GM23338 (cell line): ENCODE measurements around the gene KLHL26. TPM values are rescaled to one million over a fixed set of nuclear protein-coding genes. Genes with fewer than 3 reads are reported as not detected.

Experiments
- ATAC-seq: fragments of 200-7000 bp; cut with Tn5 transposase; 3 replicates; pipeline ENCODE4 v1.9.1; 2020
- DNase-seq: peaks from one replicate; pipeline ENCODE4 v3.0.0-alpha.2; 2015; ENCODE audit warnings: low spot score
- H2AFZ ChIP-seq: fragments of 200-600 bp; sonication (generic); 2 replicates; pipeline ENCODE4 v1.8.0; 2016; ENCODE audit warnings: antibody characterized with exemption, mild to moderate bottlenecking, moderate library complexity
- H3F3A ChIP-seq: fragments of 200-600 bp; sonication (generic); replicated peaks from 2 replicates; pipeline ENCODE4 v1.8.0; 2017; ENCODE audit warnings: antibody characterized with exemption, mixed run types, low read depth
- H3K27ac ChIP-seq: fragments of 200-600 bp; sonication (generic); 2 replicates; pipeline ENCODE4 v1.6.1; 2016; ENCODE audit warnings: low read depth
- H3K27me3 ChIP-seq: fragments of 200-600 bp; sonication (generic); 2 replicates; pipeline ENCODE4 v1.8.0; 2016; ENCODE audit warnings: mild to moderate bottlenecking, mixed run types, moderate library complexity; ENCODE audit not compliant: insufficient read depth
- H3K36me3 ChIP-seq: fragments of 200-600 bp; sonication (generic); 2 replicates; pipeline ENCODE4 v1.8.0; 2016; ENCODE audit warnings: mild to moderate bottlenecking; ENCODE audit not compliant: insufficient read depth
- H3K4me1 ChIP-seq: fragments of 200-600 bp; sonication (generic); 2 replicates; pipeline ENCODE4 v1.8.0; 2016; ENCODE audit warnings: mild to moderate bottlenecking, moderate library complexity; ENCODE audit not compliant: insufficient read depth
- H3K4me2 ChIP-seq: fragments of 200-600 bp; sonication (generic); 2 replicates; pipeline ENCODE4 v1.7.1; 2017; ENCODE audit warnings: mixed run types
- H3K4me3 ChIP-seq: fragments of 200-600 bp; sonication (generic); 2 replicates; pipeline ENCODE4 v1.6.1; 2016; ENCODE audit warnings: mixed run types
- H3K79me2 ChIP-seq: fragments of 200-600 bp; sonication (generic); replicated peaks from 2 replicates; pipeline ENCODE4 v1.8.0; 2017; ENCODE audit warnings: mild to moderate bottlenecking; ENCODE audit not compliant: insufficient read depth
- H3K9me2 ChIP-seq: fragments of 200-600 bp; sonication (generic); 2 replicates; pipeline ENCODE4 v1.8.0; 2017; ENCODE audit not compliant: insufficient read depth
- H4K20me1 ChIP-seq: fragments of 200-600 bp; sonication (generic); replicated peaks from 2 replicates; pipeline ENCODE4 v1.8.0; 2017; ENCODE audit warnings: mild to moderate bottlenecking; ENCODE audit not compliant: insufficient read depth
- H3K27ac Mint-ChIP-seq: 2 replicates; pipeline ENCODE4 v1.8.0; 2020; ENCODE audit warnings: inconsistent platforms, mild to moderate bottlenecking, moderate library complexity, mixed read lengths
- H3K27me3 Mint-ChIP-seq: 3 replicates; pipeline ENCODE4 v1.8.0; 2022; ENCODE audit warnings: low read depth, mild to moderate bottlenecking, moderate library complexity, mixed read lengths, inconsistent platforms; ENCODE audit not compliant: insufficient read depth, poor library complexity
- H3K36me3 Mint-ChIP-seq: 3 replicates; pipeline ENCODE4 v1.8.0; 2021; ENCODE audit warnings: low read depth, mild to moderate bottlenecking, inconsistent platforms, moderate library complexity, mixed read lengths
- H3K4me1 Mint-ChIP-seq: 3 replicates; pipeline ENCODE4 v1.8.0; 2020; ENCODE audit warnings: mild to moderate bottlenecking, inconsistent platforms, mixed read lengths
- H3K4me3 Mint-ChIP-seq: 3 replicates; pipeline ENCODE4 v1.8.0; 2021; ENCODE audit warnings: moderate library complexity, mild to moderate bottlenecking, inconsistent platforms, mixed read lengths
- H3K9me3 Mint-ChIP-seq: 3 replicates; pipeline ENCODE4 v1.8.0; 2020; ENCODE audit warnings: moderate library complexity, mild to moderate bottlenecking, inconsistent platforms, mixed read lengths
- CREB1 ChIP-seq: fragments of 250-450 bp; sonication (Bioruptor Pico); IDR thresholded peaks from 2 replicates; pipeline ENCODE4 v1.5.0; 2020; ENCODE audit warnings: low read depth, mild to moderate bottlenecking, moderate library complexity
- CTCF ChIP-seq, 2 experiments: fragments of 200-600 bp in 1 of 2; sonication (generic) in 1 of 2; conservative IDR thresholded peaks; 2 replicates each; pipeline versions ENCODE4 v1.5.1 to v1.6.1; 2016 to 2017; ENCODE audit warnings: antibody characterized with exemption in 2 of 2, low read depth in 2 of 2, mild to moderate bottlenecking in 2 of 2, moderate library complexity in 1 of 2
- ETS1 ChIP-seq: IDR thresholded peaks from 2 replicates; pipeline ENCODE4 v1.6.1; 2016; ENCODE audit warnings: antibody characterized with exemption
- EZH2 ChIP-seq: fragments of 200-600 bp; sonication (generic); IDR thresholded peaks from one replicate; pipeline ENCODE4 v1.8.0; 2017; ENCODE audit warnings: antibody characterized with exemption, mild to moderate bottlenecking, low read depth; ENCODE audit not compliant: unreplicated experiment
- EZH2phosphoT487 ChIP-seq: fragments of 200-600 bp; sonication (generic); IDR thresholded peaks from one replicate; pipeline ENCODE4 v1.8.1; 2018; ENCODE audit warnings: antibody characterized with exemption; ENCODE audit not compliant: unreplicated experiment
- JUNB ChIP-seq: IDR thresholded peaks from one replicate; pipeline ENCODE4 v1.6.1; 2016; ENCODE audit warnings: antibody characterized with exemption; ENCODE audit not compliant: unreplicated experiment
- NANOG ChIP-seq: IDR thresholded peaks from 2 replicates; pipeline ENCODE4 v1.6.1; 2016; ENCODE audit warnings: antibody characterized with exemption, borderline replicate concordance
- POLR2AphosphoS5 ChIP-seq: IDR thresholded peaks from 2 replicates; pipeline ENCODE4 v1.6.1; 2016; ENCODE audit warnings: antibody characterized with exemption, low read depth
- REST ChIP-seq: IDR thresholded peaks from one replicate; pipeline ENCODE4 v1.6.1; 2018; ENCODE audit warnings: antibody characterized with exemption; ENCODE audit not compliant: unreplicated experiment
- STAT1 ChIP-seq: IDR thresholded peaks from one replicate; pipeline ENCODE4 v1.6.1; 2016; ENCODE audit warnings: antibody characterized with exemption; ENCODE audit not compliant: unreplicated experiment
- ZNF114 ChIP-seq: fragments of 250-450 bp; sonication (Bioruptor Pico); IDR thresholded peaks from 2 replicates; pipeline ENCODE4 v1.5.0; 2020; ENCODE audit warnings: mild to moderate bottlenecking, moderate library complexity
- ZNF331 ChIP-seq: fragments of 250-450 bp; sonication (Bioruptor Pico); IDR thresholded peaks from 2 replicates; pipeline ENCODE4 v1.5.0; 2020; ENCODE audit warnings: low read depth, mild to moderate bottlenecking, moderate library complexity
- ZNF462 ChIP-seq: fragments of 250-450 bp; sonication (Bioruptor Pico); IDR thresholded peaks from 2 replicates; pipeline ENCODE4 v1.5.0; 2020; ENCODE audit warnings: mild to moderate bottlenecking, moderate library complexity
- polyA plus RNA-seq: library from polyadenylated mRNA; unstranded; fragments of >200 nt; fragmentation: Nextera tagmentation; extraction: Ambion mirVana; gene quantifications from 2 replicates; pipeline ENCODE4 v1.2.1, GENCODE V29; 2016
- total RNA-seq: library from RNA; depleted of rRNA; stranded (reverse); fragments of >200 nt; shearing (Covaris generic); gene quantifications from 2 replicates; pipeline ENCODE4 v1.2.3, GENCODE V29; 2014

The KLHL26 gene
- total and polyA plus RNA-seq, 2 experiments from 2014 or later: 3.6 to 11.2 TPM

- Histone ChIP-seq H3K79me2 (0 out of 2 replicates have a peak, but pooled peaks cover 4% of the 10 kb centered on the region), H3K4me2 (no peak overlapping the region), H3F3A (peaks cover 3% of the 10 kb centered on the region; the same call in 1 of the 2 replicates), H3K27ac (no peak overlapping the region), H4K20me1 (no peaks in the 10 kb centered on the region; the same call in 1 of the 2 replicates), H3K9me2 (0 out of 2 replicates have a peak, but pooled peaks cover 6% of the 10 kb centered on the region), H3K36me3 (no peaks in the 10 kb centered on the region), H2AFZ (no peak overlapping the region), H3K27me3 (no peaks in the 10 kb centered on the region), H3K4me1 (peaks cover 9% of the 10 kb centered on the region; the same call in 1 of the 2 replicates), H3K4me3 (no peak overlapping the region)
- H3K36me3 Mint-ChIP-seq: no peaks in the 10 kb centered on the region; the same call in 2 of the 3 replicates
- no peak overlapping the region; the same call in 1 of the 2 replicates for H3K27ac Mint-ChIP-seq
- H3K4me3 Mint-ChIP-seq: no peak overlapping the region
- peaks cover 12% of the 10 kb centered on the region for H3K27me3 Mint-ChIP-seq
- no peaks in the 10 kb centered on the region; the same call in 1 of the 3 replicates for H3K9me3 Mint-ChIP-seq
- no peak for TF ChIP-seq CTCF (conservative IDR thresholded peaks at IDR 0.05; ENCODE audit: low read depth in 2 of 2)
- TF ChIP-seq ZNF462: no peak
- no peak for TF ChIP-seq REST
- no peak for TF ChIP-seq ZNF331
- no peak for TF ChIP-seq NANOG
- no peak for TF ChIP-seq ZNF114 (CRISPR knock-in tag)
- no peak for TF ChIP-seq EZH2
- no peak for TF ChIP-seq EZH2phosphoT487
- no peak for TF ChIP-seq CREB1
- no peak for TF ChIP-seq POLR2AphosphoS5
- TF ChIP-seq JUNB: no peak
- TF ChIP-seq STAT1: no peak
- no peak for TF ChIP-seq ETS1
- H3K4me1 Mint-ChIP-seq: peaks cover 30% of the 10 kb centered on the region
- no peak for DNase-seq
- no peak for ATAC-seq
Measured at GRCh38 chr19:18651733-18652132, 14.9 kb downstream of the KLHL26 start.
